Measurements from ENCODE around the gene TNFSF12.

- TF ChIP-seq POLR2A (IDR thresholded peaks at IDR 0.05) (no peak), CTCF (IDR thresholded peaks at IDR 0.05) (no peak), POLR2AphosphoS5 (IDR thresholded peaks at IDR 0.05; ENCODE audit: insufficient read depth in 1 of 2, low read depth in 1 of 2) (no peak)
Measured at GRCh38 chr17:7563115-7563869, 14.4 kb downstream of the TNFSF12 start.
